Measurements from ENCODE around the gene LIME1. TPM values are rescaled to one million over a fixed set of nuclear protein-coding genes. Genes with fewer than 3 reads are reported as not detected.
A peak's percentile ranks its signal among the peaks of the same experiment; 100 is the strongest.

The LIME1 gene
- total RNA-seq (ENCODE audit: unreplicated experiment): 16.6 TPM
- long read RNA-seq, partial matches to known transcripts: 1 of 1 reads
- long read RNA-seq, other reads (novel, unspliced or antisense): 0 of 1 reads

DNA sequence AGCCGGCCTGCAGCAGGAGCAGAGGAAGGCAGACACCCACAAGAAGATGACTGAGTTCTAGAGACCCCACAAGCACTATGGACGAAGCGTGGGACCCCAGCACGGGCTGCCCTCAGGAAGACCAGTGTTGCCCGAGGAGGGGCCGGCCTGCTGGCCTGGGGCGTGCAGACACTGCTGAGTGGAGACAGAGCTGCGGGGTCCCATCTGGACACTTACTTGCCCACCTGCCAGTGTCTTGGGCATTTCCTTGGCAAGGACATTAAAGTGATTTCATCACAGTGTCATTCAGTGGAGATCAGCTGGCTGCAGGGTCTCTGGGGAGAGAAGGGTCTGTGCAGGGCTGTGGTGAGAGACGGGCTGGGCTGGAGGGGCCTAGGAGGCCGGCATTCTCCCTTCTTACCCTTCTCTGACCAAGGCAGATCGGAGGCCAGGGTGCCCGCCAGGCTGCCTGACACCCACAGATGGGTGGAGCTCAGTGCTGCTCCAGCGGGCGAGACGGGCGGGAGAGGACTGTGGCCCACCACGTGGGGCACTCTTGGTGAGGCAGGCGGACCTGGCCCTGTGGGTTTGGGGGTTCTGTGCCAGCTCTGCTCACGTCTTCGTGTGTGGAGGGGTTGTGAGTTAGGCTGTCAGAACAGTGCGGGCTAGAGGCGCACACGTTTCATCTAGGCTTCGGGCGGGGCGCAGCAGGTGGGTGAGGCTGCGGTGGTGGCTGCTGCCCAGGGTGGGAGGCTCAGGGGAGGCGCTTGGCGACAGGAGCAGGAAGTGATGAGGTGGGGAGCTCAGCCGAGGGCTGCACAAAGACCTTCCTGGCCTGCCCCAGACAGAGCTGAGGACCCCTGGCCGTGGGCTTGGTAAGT lies at the start of gene LIME1:
Gene LIME1, plus strand, starts transcription at position 806 of the 860 bp plus-strand sequence. CDS start 886 bp downstream, outside the sequence.
- peak within 1 kb of the TSS; percentile 72 for H3K4me3 Mint-ChIP-seq (ENCODE audit: unreplicated experiment)
- H3K4me1 Mint-ChIP-seq (ENCODE audit: low read depth, unreplicated experiment): peaks cover 5% of the 10 kb centered on the region
- peaks cover 11% of the 10 kb centered on the region for H3K27me3 Mint-ChIP-seq (ENCODE audit: unreplicated experiment)
- H3K36me3 Mint-ChIP-seq (ENCODE audit: unreplicated experiment): no peaks in the 10 kb centered on the region
- H3K27ac Mint-ChIP-seq (ENCODE audit: unreplicated experiment): peak within 1 kb of the TSS; percentile 66
- H3K9me3 Mint-ChIP-seq (ENCODE audit: unreplicated experiment): peaks cover 8% of the 10 kb centered on the region
- DNase-seq: peak; percentile 69
- TF ChIP-seq, protein P1, sequence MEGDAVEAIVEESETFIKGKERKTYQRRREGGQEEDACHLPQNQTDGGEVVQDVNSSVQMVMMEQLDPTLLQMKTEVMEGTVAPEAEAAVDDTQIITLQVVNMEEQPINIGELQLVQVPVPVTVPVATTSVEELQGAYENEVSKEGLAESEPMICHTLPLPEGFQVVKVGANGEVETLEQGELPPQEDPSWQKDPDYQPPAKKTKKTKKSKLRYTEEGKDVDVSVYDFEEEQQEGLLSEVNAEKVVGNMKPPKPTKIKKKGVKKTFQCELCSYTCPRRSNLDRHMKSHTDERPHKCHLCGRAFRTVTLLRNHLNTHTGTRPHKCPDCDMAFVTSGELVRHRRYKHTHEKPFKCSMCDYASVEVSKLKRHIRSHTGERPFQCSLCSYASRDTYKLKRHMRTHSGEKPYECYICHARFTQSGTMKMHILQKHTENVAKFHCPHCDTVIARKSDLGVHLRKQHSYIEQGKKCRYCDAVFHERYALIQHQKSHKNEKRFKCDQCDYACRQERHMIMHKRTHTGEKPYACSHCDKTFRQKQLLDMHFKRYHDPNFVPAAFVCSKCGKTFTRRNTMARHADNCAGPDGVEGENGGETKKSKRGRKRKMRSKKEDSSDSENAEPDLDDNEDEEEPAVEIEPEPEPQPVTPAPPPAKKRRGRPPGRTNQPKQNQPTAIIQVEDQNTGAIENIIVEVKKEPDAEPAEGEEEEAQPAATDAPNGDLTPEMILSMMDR (IDR thresholded peaks at IDR 0.05; ENCODE audit: partially characterized antibody, unreplicated experiment): no peak

DNA sequence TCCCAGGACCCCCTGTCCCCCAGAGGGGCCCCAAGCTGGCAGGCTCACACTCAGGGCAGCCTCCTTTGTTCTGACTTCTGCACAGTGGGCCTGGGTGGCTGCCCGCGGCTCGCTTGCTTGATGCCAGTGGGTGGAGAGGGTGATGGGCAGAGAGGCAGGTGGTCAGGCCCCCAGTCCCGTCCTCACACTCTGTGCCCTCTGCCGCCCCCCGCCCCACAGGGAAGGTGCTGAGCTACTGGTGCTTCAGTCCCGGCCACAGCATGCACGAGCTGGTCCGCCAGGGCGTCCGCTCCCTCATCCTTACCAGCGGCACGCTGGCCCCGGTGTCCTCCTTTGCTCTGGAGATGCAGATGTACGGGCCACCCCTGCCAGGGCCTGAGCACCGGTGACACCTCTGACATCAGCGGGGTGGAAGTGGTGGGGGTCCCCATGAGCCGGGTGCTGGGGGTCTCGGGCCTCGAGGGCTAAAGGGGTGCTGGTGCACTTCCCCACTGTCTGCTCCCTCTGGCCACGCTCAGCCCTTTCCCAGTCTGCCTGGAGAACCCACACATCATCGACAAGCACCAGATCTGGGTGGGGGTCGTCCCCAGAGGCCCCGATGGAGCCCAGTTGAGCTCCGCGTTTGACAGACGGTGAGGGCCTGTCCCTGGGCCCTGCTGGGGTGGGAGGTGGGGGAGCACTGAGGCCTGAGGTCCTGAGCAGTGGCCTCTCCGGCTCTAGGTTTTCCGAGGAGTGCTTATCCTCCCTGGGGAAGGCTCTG lies 48.9 kb upstream of the LIME1 start:
- peaks cover 5% of the 10 kb centered on the region for H3K27me3 Mint-ChIP-seq (ENCODE audit: unreplicated experiment)
- no peak for DNase-seq
- no peak overlapping the region for H3K27ac Mint-ChIP-seq (ENCODE audit: unreplicated experiment)
- H3K36me3 Mint-ChIP-seq (ENCODE audit: unreplicated experiment): no peaks in the 10 kb centered on the region
- no peaks in the 10 kb centered on the region for H3K4me1 Mint-ChIP-seq (ENCODE audit: low read depth, unreplicated experiment)
- H3K9me3 Mint-ChIP-seq (ENCODE audit: unreplicated experiment): peaks cover 5% of the 10 kb centered on the region
- H3K4me3 Mint-ChIP-seq (ENCODE audit: unreplicated experiment): no peak overlapping the region
- TF ChIP-seq, protein P1 (IDR thresholded peaks at IDR 0.05; ENCODE audit: partially characterized antibody, unreplicated experiment): no peak

DNA sequence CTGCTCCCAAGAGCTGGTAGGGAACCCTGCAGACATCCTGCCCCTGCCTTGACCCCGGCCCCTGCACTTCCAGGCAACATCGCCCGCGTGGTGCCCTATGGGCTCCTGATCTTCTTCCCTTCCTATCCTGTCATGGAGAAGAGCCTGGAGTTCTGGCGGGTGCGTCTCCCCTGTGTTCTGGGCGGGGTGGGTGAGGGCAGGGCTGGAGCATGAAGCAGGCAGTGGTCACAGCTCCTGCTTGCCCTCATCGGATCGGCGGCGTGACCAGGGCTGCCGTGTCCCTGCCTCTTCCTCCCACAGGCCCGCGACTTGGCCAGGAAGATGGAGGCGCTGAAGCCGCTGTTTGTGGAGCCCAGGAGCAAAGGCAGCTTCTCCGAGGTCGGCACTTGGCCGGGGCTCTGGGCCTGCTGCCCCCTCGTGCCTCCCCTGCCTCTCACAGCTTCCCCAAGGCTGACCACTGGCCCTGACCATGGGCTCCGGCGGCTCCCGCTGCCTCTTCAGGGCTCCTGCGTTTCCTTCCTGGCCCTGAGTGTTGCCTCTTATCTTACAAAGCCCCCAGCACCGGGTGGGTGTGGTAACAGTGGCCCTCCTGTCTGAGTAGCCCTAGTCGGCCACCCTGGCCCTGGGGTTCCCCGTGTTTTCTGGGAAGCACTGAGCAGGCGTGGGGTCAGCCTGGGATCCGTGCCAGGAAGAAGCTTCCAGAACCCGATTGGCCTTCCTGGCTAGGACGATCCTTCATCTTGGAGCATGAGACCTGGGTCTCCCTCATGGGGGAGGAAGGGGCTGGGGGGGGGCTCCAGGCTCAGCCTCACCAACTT lies 48.0 kb upstream of the LIME1 start:
- Mint-ChIP-seq H3K36me3 (ENCODE audit: unreplicated experiment) (no peaks in the 10 kb centered on the region), H3K9me3 (ENCODE audit: unreplicated experiment) (peaks cover 5% of the 10 kb centered on the region), H3K27ac (ENCODE audit: unreplicated experiment) (no peak overlapping the region), H3K4me1 (ENCODE audit: low read depth, unreplicated experiment) (no peaks in the 10 kb centered on the region), H3K4me3 (ENCODE audit: unreplicated experiment) (no peak overlapping the region), H3K27me3 (ENCODE audit: unreplicated experiment) (peaks cover 5% of the 10 kb centered on the region)
- TF ChIP-seq, protein P1 (IDR thresholded peaks at IDR 0.05; ENCODE audit: partially characterized antibody, unreplicated experiment): no peak
- DNase-seq: no peak

DNA sequence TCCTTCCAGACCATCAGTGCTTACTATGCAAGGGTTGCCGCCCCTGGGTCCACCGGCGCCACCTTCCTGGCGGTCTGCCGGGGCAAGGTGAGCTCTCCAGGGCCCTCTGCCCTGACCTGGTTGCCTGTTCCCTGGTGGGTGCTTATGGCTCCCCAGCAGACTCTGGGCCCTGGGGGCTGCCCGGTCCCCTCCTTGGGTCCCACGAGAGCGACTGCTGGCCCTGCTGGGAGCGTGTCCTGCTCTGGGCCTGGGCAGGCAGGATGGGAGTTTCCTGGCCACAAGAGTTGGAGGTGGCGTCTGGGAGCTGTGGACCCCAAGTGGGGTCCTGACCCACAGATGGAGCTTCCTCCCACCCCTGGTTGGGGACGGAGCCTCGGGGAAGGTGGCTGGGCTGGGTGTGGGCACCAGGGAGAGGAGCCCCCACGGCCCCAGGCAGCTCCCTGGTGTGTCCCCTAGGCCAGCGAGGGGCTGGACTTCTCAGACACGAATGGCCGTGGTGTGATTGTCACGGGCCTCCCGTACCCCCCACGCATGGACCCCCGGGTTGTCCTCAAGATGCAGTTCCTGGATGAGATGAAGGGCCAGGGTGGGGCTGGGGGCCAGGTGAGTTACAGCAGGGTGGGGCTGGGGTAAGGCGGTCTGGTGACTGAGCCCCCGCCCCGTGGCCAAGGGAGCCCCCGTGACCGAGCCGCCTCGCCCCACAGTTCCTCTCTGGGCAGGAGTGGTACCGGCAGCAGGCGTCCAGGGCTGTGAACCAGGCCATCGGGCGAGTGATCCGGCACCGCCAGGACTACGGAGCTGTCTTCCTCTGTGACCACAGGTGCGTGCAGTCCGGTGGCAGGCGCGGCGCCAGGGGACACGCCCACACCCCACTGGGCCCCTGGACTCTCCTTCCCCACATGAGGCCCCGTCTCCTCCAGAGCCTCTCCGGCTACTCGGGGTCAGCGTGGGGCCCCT lies 47.1 kb upstream of the LIME1 start:
- DNase-seq: no peak
- Mint-ChIP-seq H3K27me3 (ENCODE audit: unreplicated experiment) (peaks cover 7% of the 10 kb centered on the region), H3K9me3 (ENCODE audit: unreplicated experiment) (peaks cover 6% of the 10 kb centered on the region), H3K27ac (ENCODE audit: unreplicated experiment) (no peak overlapping the region), H3K36me3 (ENCODE audit: unreplicated experiment) (no peaks in the 10 kb centered on the region), H3K4me1 (ENCODE audit: low read depth, unreplicated experiment) (no peaks in the 10 kb centered on the region), H3K4me3 (ENCODE audit: unreplicated experiment) (no peak overlapping the region)
- TF ChIP-seq, protein P1 (IDR thresholded peaks at IDR 0.05; ENCODE audit: partially characterized antibody, unreplicated experiment): no peak
